HG03103 (cell line): ENCODE measurements around the gene RBP4.

Experiments
- ATAC-seq: cut with Tn5 transposase; IDR thresholded peaks from one replicate; pipeline ENCODE4 v1.9.1; 2021; ENCODE audit warnings: low read depth; ENCODE audit not compliant: unreplicated experiment

RBP4 gene

GRCh38 chr10:93601146-93601773 is at the start of gene RBP4:
TSS of gene RBP4 (minus strand) at chr10:93601235. CDS start at chr10:93601028, 207 bp downstream.
- ATAC-seq = no peak

DNA sequence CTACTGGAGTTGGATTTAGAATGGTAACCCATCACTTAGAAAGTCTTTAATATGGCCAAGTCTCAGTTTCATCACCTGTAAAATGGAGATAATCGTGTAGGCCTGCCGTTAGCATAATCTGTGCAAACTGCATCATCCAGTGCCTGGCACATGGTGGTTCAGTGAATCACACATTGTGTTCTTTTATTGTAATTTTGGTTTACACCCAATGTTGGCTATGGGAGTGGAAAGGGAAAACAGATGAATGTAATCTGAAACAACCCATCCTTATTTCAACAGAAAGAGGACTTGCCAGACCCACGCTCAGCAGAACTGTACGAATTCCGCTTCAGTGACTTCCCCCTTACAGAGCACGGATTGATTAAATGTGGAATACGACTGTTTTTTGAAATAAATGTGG is 38.8 kb upstream of the RBP4 start:
- ATAC-seq = no peak

GRCh38 chr10:93630625-93631557 is 29.9 kb upstream of the RBP4 start:
- ATAC-seq = no peak

DNA sequence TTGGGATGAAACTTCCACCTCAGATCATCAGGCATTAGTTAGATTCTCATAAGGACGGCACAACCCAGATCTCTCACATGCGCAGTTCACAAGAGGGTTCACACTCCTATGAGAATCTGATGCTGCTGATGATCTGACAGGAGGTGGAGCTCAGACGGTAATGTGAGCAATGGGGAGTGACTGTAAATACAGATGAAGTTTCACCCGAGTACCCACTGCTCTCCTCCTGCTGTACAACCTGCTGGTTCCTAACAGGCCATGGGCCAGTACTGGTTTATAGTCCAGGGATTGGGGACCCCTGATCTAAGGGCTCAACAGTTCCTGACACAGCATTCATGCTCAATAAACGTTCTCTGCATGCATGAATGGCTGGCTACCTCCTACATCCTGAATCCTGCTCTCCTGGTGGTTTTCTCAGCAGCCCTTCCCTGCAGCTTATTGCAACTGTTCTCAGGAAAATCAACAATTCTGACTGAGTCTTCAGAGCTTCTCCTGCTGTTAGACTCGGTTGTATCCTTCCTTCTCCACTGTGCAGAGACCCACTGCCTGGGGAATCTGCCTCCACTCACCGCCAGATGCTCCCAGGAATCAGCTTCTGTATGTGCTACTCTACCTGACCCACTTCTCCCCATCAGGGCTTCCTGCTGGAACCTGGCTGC is 28.7 kb upstream of the RBP4 start:
- ATAC-seq = no peak

GRCh38 chr10:93628858-93629257 is 27.8 kb upstream of the RBP4 start:
- ATAC-seq = no peak

- no peak for ATAC-seq
These were observed 21.9 kb upstream of the RBP4 start for GRCh38 chr10:93622942-93623341.

- ATAC-seq = no peak
These were observed 19.9 kb upstream of the RBP4 start for GRCh38 chr10:93620925-93621324.

DNA sequence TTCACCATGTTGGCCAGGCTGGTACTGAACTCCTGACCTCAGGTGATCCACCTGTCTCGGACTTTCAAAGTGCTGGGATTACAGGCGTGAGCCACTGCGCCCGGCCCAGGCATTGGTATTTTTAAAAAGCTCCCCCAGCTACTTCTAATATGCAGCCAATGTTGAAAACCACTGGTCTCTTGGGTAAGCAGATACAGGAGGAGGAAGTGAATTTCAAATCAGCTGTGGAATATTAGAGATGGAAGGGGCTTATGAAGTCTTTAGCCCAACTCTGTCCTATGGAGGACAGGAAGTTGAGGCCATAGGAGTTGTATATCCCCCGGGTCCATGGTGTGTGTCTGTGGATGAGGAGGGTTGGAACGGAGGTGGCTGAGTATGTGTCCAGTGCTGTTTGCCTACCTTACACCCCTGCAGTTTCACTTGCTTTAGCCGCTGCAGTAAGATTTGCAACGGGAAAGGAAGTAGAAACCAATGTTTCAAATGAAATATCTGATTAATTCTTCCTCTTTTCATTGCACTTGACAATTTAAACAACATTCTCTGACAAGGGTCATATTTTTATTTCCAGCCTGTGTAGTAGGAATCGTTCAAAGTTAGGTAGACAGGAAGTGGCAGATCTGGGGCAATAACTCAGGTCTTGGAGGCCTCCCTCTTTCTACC is 14.7 kb upstream of the RBP4 start:
- ATAC-seq = no peak

DNA sequence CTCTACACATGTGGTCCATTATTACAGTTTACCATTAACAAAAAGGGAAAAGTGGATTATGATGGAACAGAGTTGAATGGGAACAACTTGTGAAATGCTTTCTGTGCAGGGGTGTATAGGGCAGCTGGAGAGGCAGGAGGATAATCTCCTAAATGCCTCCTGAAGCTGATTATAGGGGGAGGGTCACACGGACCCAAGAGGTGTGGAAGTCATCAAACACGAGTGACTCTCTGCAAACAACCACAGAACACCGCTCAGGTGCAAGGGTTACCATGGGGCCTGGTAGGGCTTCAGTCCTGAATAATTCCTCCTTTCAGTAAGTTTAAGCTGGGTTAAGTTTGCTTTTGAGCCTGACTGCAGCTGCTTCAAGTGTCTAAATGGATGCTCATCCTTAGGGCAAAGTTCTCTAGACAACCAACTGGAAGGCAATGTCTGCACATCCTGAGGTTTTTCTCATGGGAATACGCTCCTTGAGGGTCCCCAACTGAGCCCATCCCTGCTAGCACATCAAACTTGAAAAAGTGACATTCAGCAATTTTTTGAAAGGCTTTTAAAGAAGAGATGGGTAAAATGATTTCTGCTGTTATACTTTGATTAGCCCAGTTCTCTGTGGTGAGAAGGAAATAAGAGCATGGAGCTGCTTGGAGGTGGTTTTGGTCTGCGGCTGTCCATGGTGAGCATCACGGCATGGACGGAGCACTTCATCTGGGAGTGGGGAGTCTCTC is 13.2 kb upstream of the RBP4 start:
- no peak for ATAC-seq

GRCh38 chr10:93613126-93613525 is 12.1 kb upstream of the RBP4 start:
- ATAC-seq = no peak

GRCh38 chr10:93612311-93612710 is 11.3 kb upstream of the RBP4 start, which contains the start of gene PDE6C:
TSS of gene PDE6C (plus strand) at chr10:93612537. CDS start at chr10:93612726, 189 bp downstream.
- ATAC-seq = no peak

GRCh38 chr10:93608421-93608820 is 7.4 kb upstream of the RBP4 start:
- no peak for ATAC-seq

DNA sequence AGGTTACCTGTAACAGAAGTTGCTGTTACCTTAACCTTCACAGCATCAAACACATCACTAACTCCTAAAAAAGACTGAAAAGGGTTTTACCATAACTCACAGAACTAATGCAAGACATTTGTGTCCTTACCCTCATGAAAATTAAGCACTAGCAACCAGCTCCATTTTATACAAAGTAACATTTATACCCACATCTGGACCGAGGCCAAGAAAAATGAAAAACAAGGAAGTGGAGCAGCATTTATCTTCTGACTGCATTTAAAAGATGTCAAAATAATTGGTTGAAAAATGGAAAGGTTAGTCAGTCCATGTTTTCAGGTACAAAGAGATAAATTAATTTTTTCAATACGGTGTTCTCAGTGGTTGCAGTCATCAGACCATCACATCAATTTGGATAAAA is 3.1 kb upstream of the RBP4 start:
- no peak for ATAC-seq

GRCh38 chr10:93603023-93603422 is 2.0 kb upstream of the RBP4 start:
- no peak for ATAC-seq

DNA sequence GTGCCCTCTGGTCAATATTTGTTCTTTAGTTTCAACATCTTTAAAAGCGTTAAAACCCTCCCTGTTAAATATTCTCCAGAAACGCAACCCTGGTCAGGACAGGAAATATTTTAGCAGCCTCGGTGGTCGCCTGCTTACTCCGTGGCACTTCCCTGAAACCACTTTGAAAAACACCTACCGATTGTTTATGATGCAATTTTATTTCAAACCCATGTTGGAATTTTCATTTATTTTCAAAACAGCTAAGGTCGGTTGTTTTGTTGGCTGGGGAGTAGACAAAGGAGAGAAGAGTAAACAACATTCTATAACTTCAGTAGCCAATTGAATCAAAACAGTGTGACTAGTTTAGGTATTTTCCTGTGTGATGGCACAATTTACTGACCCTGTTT is 733 bp upstream of the RBP4 start:
- ATAC-seq = no peak

GRCh38 chr10:93600446-93601145 is 439 bp downstream of the RBP4 start:
- no peak for ATAC-seq

DNA sequence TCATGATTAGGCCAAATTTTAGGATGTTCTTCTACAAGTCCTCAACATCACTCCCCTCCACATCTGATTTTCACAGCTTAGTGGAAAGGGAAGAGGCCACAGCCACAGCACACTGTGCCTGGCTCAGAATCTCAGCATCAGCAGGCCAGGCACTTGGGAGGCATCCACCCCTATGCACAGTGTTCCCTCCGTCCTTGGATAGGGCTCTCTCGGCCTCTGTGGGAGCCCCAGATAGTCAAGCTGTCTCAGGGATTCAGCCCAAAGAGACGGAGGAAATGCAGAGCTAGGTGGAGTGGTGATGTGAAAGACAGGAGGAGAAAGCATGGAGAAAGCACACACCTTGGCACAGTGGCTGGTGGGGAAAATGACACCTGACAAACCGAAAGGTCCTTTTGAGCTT is 1.3 kb downstream of the RBP4 start:
- ATAC-seq = no peak

GRCh38 chr10:93599335-93599734 is 1.7 kb downstream of the RBP4 start:
- ATAC-seq = no peak

- no peak for ATAC-seq
These were observed 2.9 kb downstream of the RBP4 start for GRCh38 chr10:93598157-93598556.
